GM23248 (cell line): Measurements from ENCODE around the gene NXPE4. TPM values are rescaled to one million over a fixed set of nuclear protein-coding genes. Genes with fewer than 3 reads are reported as not detected.

Source experiments
- DNase-seq: peaks from one replicate; pipeline ENCODE4 v3.0.0-alpha.2; 2015
- H2AFZ ChIP-seq: fragments of 200-600 bp; sonication (generic); 2 replicates; pipeline ENCODE4 v1.6.1; 2016; ENCODE audit warnings: antibody characterized with exemption
- H3F3A ChIP-seq: fragments of 200-600 bp; sonication (generic); 2 replicates; pipeline ENCODE4 v1.6.1; 2016; ENCODE audit warnings: mild to moderate bottlenecking, antibody characterized with exemption, mixed run types; ENCODE audit not compliant: insufficient read depth
- H3K27ac ChIP-seq: fragments of 200-600 bp; sonication (generic); 2 replicates; pipeline ENCODE4 v1.5.1; 2016; ENCODE audit warnings: mild to moderate bottlenecking
- H3K27me3 ChIP-seq: fragments of 200-600 bp; sonication (generic); replicated peaks from 2 replicates; pipeline ENCODE4 v1.6.1; 2016; ENCODE audit warnings: mild to moderate bottlenecking; ENCODE audit not compliant: insufficient read depth
- H3K36me3 ChIP-seq: fragments of 200-600 bp; sonication (generic); 2 replicates; pipeline ENCODE4 v1.6.1; 2016; ENCODE audit warnings: low read depth, mild to moderate bottlenecking
- H3K4me1 ChIP-seq: fragments of 200-600 bp; sonication (generic); 2 replicates; pipeline ENCODE4 v1.6.1; 2016; ENCODE audit warnings: mild to moderate bottlenecking; ENCODE audit not compliant: insufficient read depth
- H3K4me2 ChIP-seq: fragments of 200-600 bp; sonication (generic); one replicate; pipeline ENCODE4 v1.6.1; 2016; ENCODE audit warnings: mild to moderate bottlenecking; ENCODE audit not compliant: unreplicated experiment
- H3K4me3 ChIP-seq: fragments of 200-600 bp; sonication (generic); 2 replicates; pipeline ENCODE4 v1.5.1; 2016; ENCODE audit warnings: mild to moderate bottlenecking
- H3K79me2 ChIP-seq: fragments of 200-600 bp; sonication (generic); 2 replicates; pipeline ENCODE4 v1.6.1; 2016; ENCODE audit warnings: mild to moderate bottlenecking; ENCODE audit not compliant: insufficient read depth
- H3K9ac ChIP-seq: fragments of 200-600 bp; sonication (generic); 2 replicates; pipeline ENCODE4 v1.6.1; 2016; ENCODE audit warnings: mild to moderate bottlenecking
- H3K9me2 ChIP-seq: fragments of 200-600 bp; sonication (generic); 2 replicates; pipeline ENCODE4 v1.6.1; 2016; ENCODE audit warnings: mixed run types, mild to moderate bottlenecking, moderate library complexity; ENCODE audit not compliant: insufficient read depth
- H3K9me3 ChIP-seq: fragments of 200-600 bp; sonication (generic); one replicate; pipeline ENCODE4 v1.6.1; 2017; ENCODE audit warnings: low read depth
- H4K20me1 ChIP-seq: fragments of 200-600 bp; sonication (generic); 2 replicates; pipeline ENCODE4 v1.6.0; 2016; ENCODE audit not compliant: insufficient read depth
- EZH2 ChIP-seq: fragments of 200-600 bp; sonication (generic); IDR thresholded peaks from 2 replicates; pipeline ENCODE4 v1.6.1; 2018; ENCODE audit warnings: antibody characterized with exemption, mild to moderate bottlenecking; ENCODE audit not compliant: insufficient read depth, poor library complexity, severe bottlenecking
- EZH2phosphoT487 ChIP-seq: fragments of 200-600 bp; sonication (generic); IDR thresholded peaks from 2 replicates; pipeline ENCODE4 v1.6.1; 2018; ENCODE audit warnings: antibody characterized with exemption, moderate library complexity, mild to moderate bottlenecking, low read depth; ENCODE audit not compliant: insufficient read depth
- WGBS, 2 experiments: methylation state at CpG; one replicate each; pipeline ENCODE4 v1.1.6; 2015 to 2017; ENCODE audit warnings: low lambda C conversion rate in 2 of 2, low coverage in 1 of 2; ENCODE audit errors: missing lambda C conversion rate in 2 of 2; 5-methylcytosine and 5-hydroxymethylcytosine counted together
- in situ Hi-C: fragments of 300-500 bp; cut with MboI; formaldehyde crosslinking; loops from 2 replicates; pipeline ENCODE4 v1.15.0; 2020
- polyA plus RNA-seq: library from polyadenylated mRNA; unstranded; fragments of >200 nt; fragmentation: Nextera tagmentation; extraction: Ambion mirVana; gene quantifications from 2 replicates; pipeline ENCODE4 v1.2.1, GENCODE V29; 2016
- total RNA-seq: library from RNA; depleted of rRNA; stranded (reverse); fragments of >200 nt; shearing (Covaris generic); gene quantifications from 2 replicates; pipeline ENCODE4 v1.2.3, GENCODE V29; 2014

The NXPE4 gene
- total and polyA plus RNA-seq, 2 experiments from 2014 or later: not detected

- H3K9me2 ChIP-seq: no peaks in the 10 kb centered on the region
- H3K9ac ChIP-seq: no peak overlapping the region
- no peak overlapping the region for H2AFZ ChIP-seq
- H3K4me1 ChIP-seq: no peaks in the 10 kb centered on the region
- H3K9me3 ChIP-seq: no peaks in the 10 kb centered on the region
- no peaks in the 10 kb centered on the region for H4K20me1 ChIP-seq
- H3K27me3 ChIP-seq: no peaks in the 10 kb centered on the region
- DNase-seq: no peak
- H3K36me3 ChIP-seq: no peaks in the 10 kb centered on the region
- H3K4me3 ChIP-seq: no peak overlapping the region
- no peak overlapping the region for H3K4me2 ChIP-seq
- H3K79me2 ChIP-seq: no peaks in the 10 kb centered on the region
- H3F3A ChIP-seq: no peaks in the 10 kb centered on the region
- in situ Hi-C loops: no loop called here
- WGBS, 2 experiments: 17 to 40% methylated on average over 1 of the region's 1 CpG
- no peak overlapping the region for H3K27ac ChIP-seq
- TF ChIP-seq EZH2phosphoT487: no peak
- no peak for TF ChIP-seq EZH2
Observed at GRCh38 chr11:114596175-114596919, 761 bp upstream of the NXPE4 start.

- H3K9me3 ChIP-seq: no peaks in the 10 kb centered on the region
- no peak overlapping the region for H3K4me2 ChIP-seq
- no peak overlapping the region for H3K9ac ChIP-seq
- in situ Hi-C loops: no loop called here
- no peak overlapping the region for H3K4me3 ChIP-seq
- H3K27me3 ChIP-seq: no peaks in the 10 kb centered on the region
- 38% methylated on average over 3 of the region's 3 CpGs for WGBS, 2 experiments
- no peaks in the 10 kb centered on the region for H3K4me1 ChIP-seq
- no peak for TF ChIP-seq EZH2
- no peak for TF ChIP-seq EZH2phosphoT487
- H4K20me1 ChIP-seq: no peaks in the 10 kb centered on the region
- H3F3A ChIP-seq: no peaks in the 10 kb centered on the region
- H3K79me2 ChIP-seq: no peaks in the 10 kb centered on the region
- no peak overlapping the region for H2AFZ ChIP-seq
- H3K27ac ChIP-seq: no peak overlapping the region
- DNase-seq: no peak
- no peaks in the 10 kb centered on the region for H3K9me2 ChIP-seq
- H3K36me3 ChIP-seq: no peaks in the 10 kb centered on the region
Observed at GRCh38 chr11:114594703-114595102, 883 bp downstream of the NXPE4 start.

- no peak for TF ChIP-seq EZH2phosphoT487
- no peak for TF ChIP-seq EZH2
- no peaks in the 10 kb centered on the region for H3F3A ChIP-seq
- in situ Hi-C loops: no loop called here
- H3K4me1 ChIP-seq: no peaks in the 10 kb centered on the region
- H3K79me2 ChIP-seq: no peaks in the 10 kb centered on the region
- no peak overlapping the region for H3K9ac ChIP-seq
- DNase-seq: no peak
- no peak overlapping the region for H3K4me2 ChIP-seq
- no peaks in the 10 kb centered on the region for H4K20me1 ChIP-seq
- no peaks in the 10 kb centered on the region for H3K9me2 ChIP-seq
- no peak overlapping the region for H2AFZ ChIP-seq
- no peaks in the 10 kb centered on the region for H3K36me3 ChIP-seq
- no peaks in the 10 kb centered on the region for H3K9me3 ChIP-seq
- no peaks in the 10 kb centered on the region for H3K27me3 ChIP-seq
- 30 to 35% methylated on average over 3 of the region's 3 CpGs for WGBS, 2 experiments
- H3K4me3 ChIP-seq: no peak overlapping the region
- H3K27ac ChIP-seq: no peak overlapping the region
Observed at GRCh38 chr11:114587398-114587953, 8.1 kb downstream of the NXPE4 start.

GRCh38 chr11:114586797-114587196 is 8.8 kb downstream of the NXPE4 start:
- H3K9me2 ChIP-seq: no peaks in the 10 kb centered on the region
- H3K4me1 ChIP-seq: no peaks in the 10 kb centered on the region
- H2AFZ ChIP-seq: no peak overlapping the region
- DNase-seq: no peak
- H3K4me3 ChIP-seq: no peak overlapping the region
- H3K9me3 ChIP-seq: no peaks in the 10 kb centered on the region
- in situ Hi-C loops: no loop called here
- H3F3A ChIP-seq: no peaks in the 10 kb centered on the region
- no peak overlapping the region for H3K4me2 ChIP-seq
- H3K79me2 ChIP-seq: no peaks in the 10 kb centered on the region
- no peak overlapping the region for H3K9ac ChIP-seq
- H4K20me1 ChIP-seq: no peaks in the 10 kb centered on the region
- WGBS, 2 experiments: 53 to 57% methylated on average over 5 of the region's 5 CpGs
- H3K36me3 ChIP-seq: no peaks in the 10 kb centered on the region
- TF ChIP-seq EZH2: no peak
- no peak for TF ChIP-seq EZH2phosphoT487
- no peaks in the 10 kb centered on the region for H3K27me3 ChIP-seq
- H3K27ac ChIP-seq: no peak overlapping the region
